Embryonic facial prominence (tissue), 1 donor: ENCODE measurements around the gene CHST8.
"Not testable (repeated sequence)": the region's sequence is repeated elsewhere in the genome, so short reads cannot be mapped to it uniquely, and the experiment has no call there.

Experiments
- DNase-seq: peaks from one replicate; pipeline ENCODE4 v3.0.0-alpha.2; 2016; ENCODE audit errors: extremely low spot score

Gene CHST8

GRCh38 chr19:33811736-33812387 is 190.1 kb downstream of the CHST8 start:
- no peak for DNase-seq

GRCh38 chr19:33812388-33813330 is 190.9 kb downstream of the CHST8 start:
- no peak for DNase-seq

GRCh38 chr19:33813391-33814101 is 191.8 kb downstream of the CHST8 start:
- no peak for DNase-seq

- DNase-seq, result no peak
Measured at GRCh38 chr19:33814181-33815165, 192.7 kb downstream of the CHST8 start.

GRCh38 chr19:33815380-33816340 is 193.9 kb downstream of the CHST8 start:
- DNase-seq, result no peak

- DNase-seq, result no peak
Measured at GRCh38 chr19:33818411-33818810, 196.7 kb downstream of the CHST8 start.

GRCh38 chr19:33819078-33819477 is 197.3 kb downstream of the CHST8 start:
- not testable (repeated sequence) for DNase-seq

GRCh38 chr19:33819506-33819879 is 197.7 kb downstream of the CHST8 start:
- no peak for DNase-seq

GRCh38 chr19:33819880-33820781 is 198.4 kb downstream of the CHST8 start:
- no peak for DNase-seq

GRCh38 chr19:33821871-33822270 is 200.1 kb downstream of the CHST8 start:
- DNase-seq, result no peak
